HepG2 (cell line): ENCODE measurements around the gene TNNT3.

Experiments
- FOXA1 ChIP-seq, 2 experiments: fragments of 450-650 bp in 1 of 2; sonication (generic) in 1 of 2; formaldehyde crosslinking in 1 of 2; IDR thresholded peaks; 2 replicates each; pipeline versions ENCODE4 v1.4.0 to v1.6.1; 2016 to 2020; ENCODE audit warnings: missing genetic modification reagents in 1 of 2
- JUN ChIP-seq: sonication (generic); formaldehyde crosslinking; IDR thresholded peaks from 2 replicates; pipeline ENCODE4 v1.4.0; 2020; ENCODE audit warnings: mild to moderate bottlenecking, missing genetic modification reagents
- TF ChIP-seq, protein P1 (sequence below): sonication (generic); formaldehyde crosslinking; conservative IDR thresholded peaks from 2 replicates; pipeline ENCODE4 v1.4.0; 2020; ENCODE audit warnings: missing genetic modification reagents
- TF ChIP-seq, protein P2 (sequence below): sonication (generic); formaldehyde crosslinking; IDR thresholded peaks from 2 replicates; pipeline ENCODE4 v1.5.0; 2020; ENCODE audit warnings: mild to moderate bottlenecking, missing genetic modification reagents, moderate library complexity
- TF ChIP-seq, protein P3 (sequence below): IDR thresholded peaks from 2 replicates; pipeline ENCODE4 v1.6.1; 2016; ENCODE audit warnings: mild to moderate bottlenecking, missing biosample characterization, missing genetic modification reagents
- TF ChIP-seq, protein P4 (sequence below): sonication (generic); formaldehyde crosslinking; IDR thresholded peaks from 2 replicates; pipeline ENCODE4 v1.4.0; 2020; ENCODE audit warnings: missing genetic modification reagents

DNA sequence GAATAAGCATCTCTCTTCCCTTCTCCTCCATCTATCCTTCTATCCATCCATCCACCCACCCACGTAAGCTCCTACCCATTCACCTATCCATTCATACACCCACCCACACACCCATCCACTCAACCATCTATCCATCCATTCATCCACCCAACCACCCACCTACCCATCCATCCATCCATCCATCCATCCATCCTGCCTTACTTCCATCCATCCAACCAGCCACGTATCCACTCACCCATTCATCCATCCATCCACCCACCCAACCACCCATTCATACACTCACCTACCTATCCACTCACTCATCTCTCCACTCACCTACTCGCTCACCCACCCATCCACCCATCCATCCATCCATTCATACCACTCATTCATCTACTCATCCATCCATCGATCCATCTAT, 13.2 kb downstream of the TNNT3 start:
- TF ChIP-seq, protein P1, sequence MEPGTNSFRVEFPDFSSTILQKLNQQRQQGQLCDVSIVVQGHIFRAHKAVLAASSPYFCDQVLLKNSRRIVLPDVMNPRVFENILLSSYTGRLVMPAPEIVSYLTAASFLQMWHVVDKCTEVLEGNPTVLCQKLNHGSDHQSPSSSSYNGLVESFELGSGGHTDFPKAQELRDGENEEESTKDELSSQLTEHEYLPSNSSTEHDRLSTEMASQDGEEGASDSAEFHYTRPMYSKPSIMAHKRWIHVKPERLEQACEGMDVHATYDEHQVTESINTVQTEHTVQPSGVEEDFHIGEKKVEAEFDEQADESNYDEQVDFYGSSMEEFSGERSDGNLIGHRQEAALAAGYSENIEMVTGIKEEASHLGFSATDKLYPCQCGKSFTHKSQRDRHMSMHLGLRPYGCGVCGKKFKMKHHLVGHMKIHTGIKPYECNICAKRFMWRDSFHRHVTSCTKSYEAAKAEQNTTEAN (CRISPR knock-in tag) = no peak
- TF ChIP-seq, protein P2, sequence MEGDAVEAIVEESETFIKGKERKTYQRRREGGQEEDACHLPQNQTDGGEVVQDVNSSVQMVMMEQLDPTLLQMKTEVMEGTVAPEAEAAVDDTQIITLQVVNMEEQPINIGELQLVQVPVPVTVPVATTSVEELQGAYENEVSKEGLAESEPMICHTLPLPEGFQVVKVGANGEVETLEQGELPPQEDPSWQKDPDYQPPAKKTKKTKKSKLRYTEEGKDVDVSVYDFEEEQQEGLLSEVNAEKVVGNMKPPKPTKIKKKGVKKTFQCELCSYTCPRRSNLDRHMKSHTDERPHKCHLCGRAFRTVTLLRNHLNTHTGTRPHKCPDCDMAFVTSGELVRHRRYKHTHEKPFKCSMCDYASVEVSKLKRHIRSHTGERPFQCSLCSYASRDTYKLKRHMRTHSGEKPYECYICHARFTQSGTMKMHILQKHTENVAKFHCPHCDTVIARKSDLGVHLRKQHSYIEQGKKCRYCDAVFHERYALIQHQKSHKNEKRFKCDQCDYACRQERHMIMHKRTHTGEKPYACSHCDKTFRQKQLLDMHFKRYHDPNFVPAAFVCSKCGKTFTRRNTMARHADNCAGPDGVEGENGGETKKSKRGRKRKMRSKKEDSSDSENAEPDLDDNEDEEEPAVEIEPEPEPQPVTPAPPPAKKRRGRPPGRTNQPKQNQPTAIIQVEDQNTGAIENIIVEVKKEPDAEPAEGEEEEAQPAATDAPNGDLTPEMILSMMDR (CRISPR knock-in tag) = no peak
- TF ChIP-seq, protein P3, sequence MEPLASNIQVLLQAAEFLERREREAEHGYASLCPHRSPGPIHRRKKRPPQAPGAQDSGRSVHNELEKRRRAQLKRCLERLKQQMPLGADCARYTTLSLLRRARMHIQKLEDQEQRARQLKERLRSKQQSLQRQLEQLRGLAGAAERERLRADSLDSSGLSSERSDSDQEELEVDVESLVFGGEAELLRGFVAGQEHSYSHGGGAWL (CRISPR knock-in tag) = no peak
- TF ChIP-seq, protein P4, sequence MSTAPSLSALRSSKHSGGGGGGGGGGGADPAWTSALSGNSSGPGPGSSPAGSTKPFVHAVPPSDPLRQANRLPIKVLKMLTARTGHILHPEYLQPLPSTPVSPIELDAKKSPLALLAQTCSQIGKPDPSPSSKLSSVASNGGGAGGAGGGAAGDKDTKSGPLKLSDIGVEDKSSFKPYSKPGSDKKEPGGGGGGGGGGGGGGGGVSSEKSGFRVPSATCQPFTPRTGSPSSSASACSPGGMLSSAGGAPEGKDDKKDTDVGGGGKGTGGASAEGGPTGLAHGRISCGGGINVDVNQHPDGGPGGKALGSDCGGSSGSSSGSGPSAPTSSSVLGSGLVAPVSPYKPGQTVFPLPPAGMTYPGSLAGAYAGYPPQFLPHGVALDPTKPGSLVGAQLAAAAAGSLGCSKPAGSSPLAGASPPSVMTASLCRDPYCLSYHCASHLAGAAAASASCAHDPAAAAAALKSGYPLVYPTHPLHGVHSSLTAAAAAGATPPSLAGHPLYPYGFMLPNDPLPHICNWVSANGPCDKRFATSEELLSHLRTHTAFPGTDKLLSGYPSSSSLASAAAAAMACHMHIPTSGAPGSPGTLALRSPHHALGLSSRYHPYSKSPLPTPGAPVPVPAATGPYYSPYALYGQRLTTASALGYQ (CRISPR knock-in tag) = no peak
- no peak for TF ChIP-seq JUN
- TF ChIP-seq FOXA1 (IDR thresholded peaks at IDR 0.05) = no peak
- TF ChIP-seq FOXA1 (CRISPR knock-in tag; IDR thresholded peaks at IDR 0.05) = no peak
